Ovary (tissue), 1 donor: Measurements from ENCODE around the gene RBM47.

Experiments used
- EP300 ChIP-seq: sonication (generic); formaldehyde crosslinking; IDR thresholded peaks from one replicate; pipeline ENCODE4 v1.6.1; 2017; ENCODE audit warnings: antibody characterized with exemption
- POLR2A ChIP-seq: fragments of 450-650 bp; IDR thresholded peaks from one replicate; pipeline ENCODE4 v1.6.1; 2017; ENCODE audit warnings: antibody characterized with exemption, mild to moderate bottlenecking, moderate library complexity

GRCh38 chr4:40446839-40447238 is 182.8 kb downstream of the RBM47 start:
- no peak for TF ChIP-seq POLR2A
- no peak for TF ChIP-seq EP300
